ENCODE data around the gene RLIM.

RLIM gene

DNA sequence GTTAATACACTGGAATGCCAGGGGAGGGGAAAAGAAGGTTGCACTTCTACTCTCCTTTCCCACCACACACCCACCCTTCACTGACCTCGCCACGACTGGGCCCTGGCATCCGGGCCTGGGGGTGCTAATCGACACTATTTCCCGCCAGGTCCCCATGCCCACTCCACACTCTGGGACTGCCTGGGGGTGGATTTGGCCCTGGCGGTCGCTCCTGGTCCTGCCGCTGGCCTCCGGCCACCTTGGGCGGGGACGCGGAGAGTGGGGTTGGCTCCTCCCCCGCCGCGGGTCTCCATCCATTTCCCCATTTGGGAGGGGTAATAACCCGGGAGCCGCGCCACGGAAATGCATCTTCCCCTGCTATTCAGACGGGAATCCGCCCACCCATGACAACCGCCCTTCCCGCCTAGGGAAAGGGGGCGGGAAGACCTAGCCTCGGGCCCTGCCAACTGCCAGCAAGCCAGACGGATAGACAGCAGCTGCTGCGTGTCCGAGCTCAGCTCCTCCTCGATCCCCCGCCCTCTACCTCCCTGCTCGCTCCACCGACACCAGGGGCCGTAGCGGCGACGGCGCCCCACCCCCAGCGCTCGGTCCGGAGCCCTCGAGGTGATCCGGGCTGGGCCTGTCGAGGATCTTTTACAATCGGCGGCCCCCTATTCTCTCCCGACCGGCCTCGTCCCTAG, 78.1 kb downstream of the RLIM start:
- DNase-seq (ENCODE audit: low read depth) = no peak

DNA sequence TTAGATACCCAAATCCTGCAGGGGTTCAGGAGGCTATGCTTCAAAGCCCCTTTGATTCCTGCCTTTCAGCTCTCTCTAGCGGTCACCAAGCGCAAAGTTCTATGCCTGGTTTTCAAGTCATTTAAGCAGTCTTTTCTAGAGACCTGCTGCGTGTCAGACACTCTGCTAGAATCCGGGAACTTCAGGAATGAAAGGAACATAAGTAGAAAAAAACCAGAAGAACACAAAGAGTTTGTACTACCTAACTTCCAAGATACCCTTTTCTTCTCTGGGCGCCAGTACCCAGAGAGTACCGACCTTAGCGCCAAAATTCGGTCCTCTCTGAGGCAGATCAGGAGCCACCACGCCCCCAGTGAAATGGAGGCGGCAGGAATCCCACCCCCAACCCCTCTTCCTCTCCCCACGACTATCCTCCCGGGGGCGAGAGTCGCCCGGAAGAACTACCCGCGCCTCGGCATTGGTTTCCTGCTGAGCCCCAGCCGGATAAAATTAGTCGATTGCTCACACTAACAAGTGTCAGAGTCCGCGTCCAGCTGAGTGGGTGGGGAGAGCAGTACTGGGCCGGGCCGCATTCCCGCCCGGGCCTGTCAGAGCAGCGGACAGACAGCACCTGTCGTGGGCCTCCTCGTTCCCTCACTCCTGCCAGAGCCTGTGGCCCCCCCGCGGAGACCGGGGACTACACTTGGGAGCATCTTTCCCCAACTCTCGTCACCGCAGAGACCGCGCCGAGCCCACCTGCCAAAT, 78.8 kb downstream of the RLIM start:
- no peak for DNase-seq (ENCODE audit: low read depth)

Data from stimulated activated CD8-positive, alpha-beta memory T cell treated with anti-CD3 and anti-CD28 coated beads, Interleukin-15, amount 100 ng/mL, for 1 hour (primary cell).